ENCODE data around the gene STX3. TPM values are rescaled to one million over a fixed set of nuclear protein-coding genes. Genes with fewer than 3 reads are reported as not detected.
A peak's percentile ranks its signal among the peaks of the same experiment; 100 is the strongest.

STX3 gene
- total and polyA plus RNA-seq, 4 donors, result 3.3 to 8.5 (median 5.8) TPM

GRCh38 chr11:59753650-59754493, 1.3 kb upstream of the STX3 start:
- peak overlapping the region; percentile 65 to 73 for H3K27ac ChIP-seq (ENCODE audit: low read depth in 1 of 2, low read length in 2 of 2)
- no peaks in the 10 kb centered on the region for H3K9me3 ChIP-seq (ENCODE audit: control insufficient read depth in 4 of 4, low read length in 3 of 4)
- TF ChIP-seq YY1 (IDR thresholded peaks at IDR 0.05), result peak; percentile 30
- peak; percentile 13 to 39 for TF ChIP-seq RXRA (IDR thresholded peaks at IDR 0.05)
- TF ChIP-seq NR2F2 (IDR thresholded peaks at IDR 0.05), result peak; percentile 36
- no peak for TF ChIP-seq EGR1 (IDR thresholded peaks at IDR 0.05; ENCODE audit: low read depth in 2 of 2)
- no peak for TF ChIP-seq FOXA1 (IDR thresholded peaks at IDR 0.05)
- TF ChIP-seq HNF4A (conservative IDR thresholded peaks at IDR 0.05), result peak; percentile 3 to 23
- peak; percentile 93 to 94 for TF ChIP-seq RAD21 (IDR thresholded peaks at IDR 0.05)
- TF ChIP-seq, protein P1, sequence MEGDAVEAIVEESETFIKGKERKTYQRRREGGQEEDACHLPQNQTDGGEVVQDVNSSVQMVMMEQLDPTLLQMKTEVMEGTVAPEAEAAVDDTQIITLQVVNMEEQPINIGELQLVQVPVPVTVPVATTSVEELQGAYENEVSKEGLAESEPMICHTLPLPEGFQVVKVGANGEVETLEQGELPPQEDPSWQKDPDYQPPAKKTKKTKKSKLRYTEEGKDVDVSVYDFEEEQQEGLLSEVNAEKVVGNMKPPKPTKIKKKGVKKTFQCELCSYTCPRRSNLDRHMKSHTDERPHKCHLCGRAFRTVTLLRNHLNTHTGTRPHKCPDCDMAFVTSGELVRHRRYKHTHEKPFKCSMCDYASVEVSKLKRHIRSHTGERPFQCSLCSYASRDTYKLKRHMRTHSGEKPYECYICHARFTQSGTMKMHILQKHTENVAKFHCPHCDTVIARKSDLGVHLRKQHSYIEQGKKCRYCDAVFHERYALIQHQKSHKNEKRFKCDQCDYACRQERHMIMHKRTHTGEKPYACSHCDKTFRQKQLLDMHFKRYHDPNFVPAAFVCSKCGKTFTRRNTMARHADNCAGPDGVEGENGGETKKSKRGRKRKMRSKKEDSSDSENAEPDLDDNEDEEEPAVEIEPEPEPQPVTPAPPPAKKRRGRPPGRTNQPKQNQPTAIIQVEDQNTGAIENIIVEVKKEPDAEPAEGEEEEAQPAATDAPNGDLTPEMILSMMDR (IDR thresholded peaks at IDR 0.05; ENCODE audit: low read depth, low read length, missing input control), result peak; percentile 90
- no peak for TF ChIP-seq ATF3 (IDR thresholded peaks at IDR 0.05)
- TF ChIP-seq, protein P2, sequence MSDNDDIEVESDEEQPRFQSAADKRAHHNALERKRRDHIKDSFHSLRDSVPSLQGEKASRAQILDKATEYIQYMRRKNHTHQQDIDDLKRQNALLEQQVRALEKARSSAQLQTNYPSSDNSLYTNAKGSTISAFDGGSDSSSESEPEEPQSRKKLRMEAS (IDR thresholded peaks at IDR 0.05), result peak; percentile 58
- no peak for TF ChIP-seq GABPA (IDR thresholded peaks at IDR 0.05 in 1 of 2, conservative IDR thresholded peaks at IDR 0.05 in 1 of 2)
- TF ChIP-seq, protein P3, sequence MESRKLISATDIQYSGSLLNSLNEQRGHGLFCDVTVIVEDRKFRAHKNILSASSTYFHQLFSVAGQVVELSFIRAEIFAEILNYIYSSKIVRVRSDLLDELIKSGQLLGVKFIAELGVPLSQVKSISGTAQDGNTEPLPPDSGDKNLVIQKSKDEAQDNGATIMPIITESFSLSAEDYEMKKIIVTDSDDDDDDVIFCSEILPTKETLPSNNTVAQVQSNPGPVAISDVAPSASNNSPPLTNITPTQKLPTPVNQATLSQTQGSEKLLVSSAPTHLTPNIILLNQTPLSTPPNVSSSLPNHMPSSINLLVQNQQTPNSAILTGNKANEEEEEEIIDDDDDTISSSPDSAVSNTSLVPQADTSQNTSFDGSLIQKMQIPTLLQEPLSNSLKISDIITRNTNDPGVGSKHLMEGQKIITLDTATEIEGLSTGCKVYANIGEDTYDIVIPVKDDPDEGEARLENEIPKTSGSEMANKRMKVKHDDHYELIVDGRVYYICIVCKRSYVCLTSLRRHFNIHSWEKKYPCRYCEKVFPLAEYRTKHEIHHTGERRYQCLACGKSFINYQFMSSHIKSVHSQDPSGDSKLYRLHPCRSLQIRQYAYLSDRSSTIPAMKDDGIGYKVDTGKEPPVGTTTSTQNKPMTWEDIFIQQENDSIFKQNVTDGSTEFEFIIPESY (IDR thresholded peaks at IDR 0.05), result no peak
- TF ChIP-seq TAF1 (conservative IDR thresholded peaks at IDR 0.05), result no peak
- TF ChIP-seq HNF4G (IDR thresholded peaks at IDR 0.05), result no peak
- no peak for TF ChIP-seq SP1 (IDR thresholded peaks at IDR 0.05)
- no peak for TF ChIP-seq FOXA2 (IDR thresholded peaks at IDR 0.05)
- TF ChIP-seq JUND (IDR thresholded peaks at IDR 0.05), result peak in 1 of 2 donors; percentile 22
- TF ChIP-seq, protein P4, sequence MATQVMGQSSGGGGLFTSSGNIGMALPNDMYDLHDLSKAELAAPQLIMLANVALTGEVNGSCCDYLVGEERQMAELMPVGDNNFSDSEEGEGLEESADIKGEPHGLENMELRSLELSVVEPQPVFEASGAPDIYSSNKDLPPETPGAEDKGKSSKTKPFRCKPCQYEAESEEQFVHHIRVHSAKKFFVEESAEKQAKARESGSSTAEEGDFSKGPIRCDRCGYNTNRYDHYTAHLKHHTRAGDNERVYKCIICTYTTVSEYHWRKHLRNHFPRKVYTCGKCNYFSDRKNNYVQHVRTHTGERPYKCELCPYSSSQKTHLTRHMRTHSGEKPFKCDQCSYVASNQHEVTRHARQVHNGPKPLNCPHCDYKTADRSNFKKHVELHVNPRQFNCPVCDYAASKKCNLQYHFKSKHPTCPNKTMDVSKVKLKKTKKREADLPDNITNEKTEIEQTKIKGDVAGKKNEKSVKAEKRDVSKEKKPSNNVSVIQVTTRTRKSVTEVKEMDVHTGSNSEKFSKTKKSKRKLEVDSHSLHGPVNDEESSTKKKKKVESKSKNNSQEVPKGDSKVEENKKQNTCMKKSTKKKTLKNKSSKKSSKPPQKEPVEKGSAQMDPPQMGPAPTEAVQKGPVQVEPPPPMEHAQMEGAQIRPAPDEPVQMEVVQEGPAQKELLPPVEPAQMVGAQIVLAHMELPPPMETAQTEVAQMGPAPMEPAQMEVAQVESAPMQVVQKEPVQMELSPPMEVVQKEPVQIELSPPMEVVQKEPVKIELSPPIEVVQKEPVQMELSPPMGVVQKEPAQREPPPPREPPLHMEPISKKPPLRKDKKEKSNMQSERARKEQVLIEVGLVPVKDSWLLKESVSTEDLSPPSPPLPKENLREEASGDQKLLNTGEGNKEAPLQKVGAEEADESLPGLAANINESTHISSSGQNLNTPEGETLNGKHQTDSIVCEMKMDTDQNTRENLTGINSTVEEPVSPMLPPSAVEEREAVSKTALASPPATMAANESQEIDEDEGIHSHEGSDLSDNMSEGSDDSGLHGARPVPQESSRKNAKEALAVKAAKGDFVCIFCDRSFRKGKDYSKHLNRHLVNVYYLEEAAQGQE (IDR thresholded peaks at IDR 0.05), result no peak
- H3K36me3 ChIP-seq (ENCODE audit: control insufficient read depth in 4 of 4, insufficient read depth in 3 of 4, low read depth in 1 of 4, low read length in 3 of 4), result no peaks in the 10 kb centered on the region
- WGBS, result 30% methylated on average over 47 of the region's 47 CpGs
- peak overlapping the region; percentile 85 to 92 (median 87) for H3K4me3 ChIP-seq (ENCODE audit: low read depth in 1 of 3, low read length in 3 of 3)
- peak; percentile 83 for DNase-seq (ENCODE audit: low spot score)
- H3K4me1 ChIP-seq (ENCODE audit: control insufficient read depth in 4 of 4, insufficient read depth in 4 of 4, low read length in 3 of 4), result peaks cover 0 to 18% (median 10%) of the 10 kb centered on the region in 4 donors
- peaks cover 0 to under 1% (median 0%) of the 10 kb centered on the region in 4 donors for H3K27me3 ChIP-seq (ENCODE audit: control insufficient read depth in 4 of 4, insufficient read depth in 4 of 4, low read length in 3 of 4)
- peak overlapping the region; percentile 76 to 77 for H3K9ac ChIP-seq (ENCODE audit: low read depth in 1 of 2, low read length in 2 of 2)
